DND-41 (cell line): ENCODE measurements around the gene EEA1.

Source experiments
- ATAC-seq: fragments of 200-7000 bp; cut with Tn5 transposase; 3 replicates; pipeline ENCODE4 v1.9.1; 2021; ENCODE audit warnings: low read depth; ENCODE audit not compliant: insufficient read depth
- DNase-seq: peaks from one replicate; pipeline ENCODE4 v3.0.0-alpha.2; 2020
- H2AFZ ChIP-seq: 2 replicates; pipeline ENCODE4 v1.6.0; 2012; ENCODE audit warnings: low read depth, low read length
- H3K27ac ChIP-seq: 2 replicates; pipeline ENCODE4 v1.5.1; 2012; ENCODE audit warnings: low read length, inconsistent platforms
- H3K27me3 ChIP-seq: fragments of 200-600 bp; sonication (generic); 2 replicates; pipeline ENCODE4 v1.6.0; 2012; ENCODE audit warnings: low read length, mild to moderate bottlenecking, inconsistent platforms; ENCODE audit not compliant: insufficient read depth, poor library complexity
- H3K36me3 ChIP-seq: 2 replicates; pipeline ENCODE4 v1.5.1; 2012; ENCODE audit warnings: low read length, inconsistent platforms; ENCODE audit not compliant: insufficient read depth
- H3K4me1 ChIP-seq: 2 replicates; pipeline ENCODE4 v1.5.1; 2012; ENCODE audit warnings: mild to moderate bottlenecking, low read length; ENCODE audit not compliant: insufficient read depth
- H3K4me2 ChIP-seq: 2 replicates; pipeline ENCODE4 v1.6.0; 2012; ENCODE audit warnings: mild to moderate bottlenecking, moderate library complexity, low read length, inconsistent platforms; ENCODE audit not compliant: insufficient read depth
- H3K4me3 ChIP-seq, 2 experiments: fragments of 200-600 bp in 1 of 2; shearing (Covaris generic) in 1 of 2; 2 replicates each; pipeline ENCODE4 v1.5.1; 2012 to 2016; ENCODE audit warnings: inconsistent platforms in 2 of 2, low read length in 2 of 2, mild to moderate bottlenecking in 2 of 2, low read depth in 1 of 2, moderate library complexity in 1 of 2
- H3K79me2 ChIP-seq: 2 replicates; pipeline ENCODE4 v1.6.0; 2012; ENCODE audit warnings: low read length, inconsistent platforms; ENCODE audit not compliant: insufficient read depth
- H3K9ac ChIP-seq: 2 replicates; pipeline ENCODE4 v1.6.0; 2012; ENCODE audit warnings: low read depth, mild to moderate bottlenecking, inconsistent platforms, low read length, moderate library complexity
- H3K9me3 ChIP-seq: 2 replicates; pipeline ENCODE4 v1.5.1; 2012; ENCODE audit warnings: low read length, moderate library complexity, mild to moderate bottlenecking, inconsistent platforms; ENCODE audit not compliant: insufficient read depth, severe bottlenecking
- H4K20me1 ChIP-seq: 2 replicates; pipeline ENCODE4 v1.6.0; 2012; ENCODE audit warnings: low read length; ENCODE audit not compliant: insufficient read depth
- EZH2 ChIP-seq: IDR thresholded peaks from 3 replicates; pipeline ENCODE4 v1.6.1; 2012; ENCODE audit warnings: borderline replicate concordance, low read depth, mild to moderate bottlenecking, moderate library complexity, low read length, inconsistent platforms; ENCODE audit not compliant: severe bottlenecking
- TF ChIP-seq, protein P1 (sequence below): IDR thresholded peaks from 2 replicates; pipeline ENCODE4 v1.5.1; 2012; ENCODE audit warnings: borderline replicate concordance, low read length, moderate library complexity, mild to moderate bottlenecking; ENCODE audit not compliant: poor library complexity, severe bottlenecking; ENCODE audit errors: extremely low read depth

The EEA1 gene

DNA sequence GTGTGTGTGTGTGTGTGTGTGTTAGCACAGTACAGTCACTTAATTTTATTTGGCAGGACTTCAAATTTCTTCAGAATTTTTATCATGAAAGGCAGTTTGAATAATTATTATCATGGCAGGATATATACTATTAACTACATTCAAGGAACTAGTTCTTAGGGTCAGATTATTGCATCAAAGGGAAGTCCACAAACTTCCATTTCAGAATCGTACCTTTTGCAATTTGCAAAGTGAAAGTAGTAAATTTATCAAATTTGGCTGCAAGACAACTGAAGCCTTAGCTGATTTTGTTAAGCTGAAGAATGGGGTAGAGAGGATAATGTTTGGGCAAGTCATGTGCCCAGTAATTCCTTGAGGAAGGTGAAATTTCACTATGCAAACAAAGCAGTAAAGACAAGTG, 158.1 kb downstream of the EEA1 start:
- Histone ChIP-seq H3K27me3 (no peaks in the 10 kb centered on the region), H4K20me1 (no peaks in the 10 kb centered on the region), H3K4me3 (no peak overlapping the region), H3K4me1 (peaks cover 12% of the 10 kb centered on the region), H3K9ac (no peak overlapping the region), H3K9me3 (no peaks in the 10 kb centered on the region), H3K79me2 (no peaks in the 10 kb centered on the region), H2AFZ (no peak overlapping the region), H3K36me3 (peaks cover 14% of the 10 kb centered on the region; the same call in 1 of the 2 replicates), H3K4me2 (no peak overlapping the region), H3K27ac (no peak overlapping the region)
- TF ChIP-seq, protein P1, sequence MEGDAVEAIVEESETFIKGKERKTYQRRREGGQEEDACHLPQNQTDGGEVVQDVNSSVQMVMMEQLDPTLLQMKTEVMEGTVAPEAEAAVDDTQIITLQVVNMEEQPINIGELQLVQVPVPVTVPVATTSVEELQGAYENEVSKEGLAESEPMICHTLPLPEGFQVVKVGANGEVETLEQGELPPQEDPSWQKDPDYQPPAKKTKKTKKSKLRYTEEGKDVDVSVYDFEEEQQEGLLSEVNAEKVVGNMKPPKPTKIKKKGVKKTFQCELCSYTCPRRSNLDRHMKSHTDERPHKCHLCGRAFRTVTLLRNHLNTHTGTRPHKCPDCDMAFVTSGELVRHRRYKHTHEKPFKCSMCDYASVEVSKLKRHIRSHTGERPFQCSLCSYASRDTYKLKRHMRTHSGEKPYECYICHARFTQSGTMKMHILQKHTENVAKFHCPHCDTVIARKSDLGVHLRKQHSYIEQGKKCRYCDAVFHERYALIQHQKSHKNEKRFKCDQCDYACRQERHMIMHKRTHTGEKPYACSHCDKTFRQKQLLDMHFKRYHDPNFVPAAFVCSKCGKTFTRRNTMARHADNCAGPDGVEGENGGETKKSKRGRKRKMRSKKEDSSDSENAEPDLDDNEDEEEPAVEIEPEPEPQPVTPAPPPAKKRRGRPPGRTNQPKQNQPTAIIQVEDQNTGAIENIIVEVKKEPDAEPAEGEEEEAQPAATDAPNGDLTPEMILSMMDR = no peak
- TF ChIP-seq EZH2 = no peak
- ATAC-seq (no peak), DNase-seq (no peak)

DNA sequence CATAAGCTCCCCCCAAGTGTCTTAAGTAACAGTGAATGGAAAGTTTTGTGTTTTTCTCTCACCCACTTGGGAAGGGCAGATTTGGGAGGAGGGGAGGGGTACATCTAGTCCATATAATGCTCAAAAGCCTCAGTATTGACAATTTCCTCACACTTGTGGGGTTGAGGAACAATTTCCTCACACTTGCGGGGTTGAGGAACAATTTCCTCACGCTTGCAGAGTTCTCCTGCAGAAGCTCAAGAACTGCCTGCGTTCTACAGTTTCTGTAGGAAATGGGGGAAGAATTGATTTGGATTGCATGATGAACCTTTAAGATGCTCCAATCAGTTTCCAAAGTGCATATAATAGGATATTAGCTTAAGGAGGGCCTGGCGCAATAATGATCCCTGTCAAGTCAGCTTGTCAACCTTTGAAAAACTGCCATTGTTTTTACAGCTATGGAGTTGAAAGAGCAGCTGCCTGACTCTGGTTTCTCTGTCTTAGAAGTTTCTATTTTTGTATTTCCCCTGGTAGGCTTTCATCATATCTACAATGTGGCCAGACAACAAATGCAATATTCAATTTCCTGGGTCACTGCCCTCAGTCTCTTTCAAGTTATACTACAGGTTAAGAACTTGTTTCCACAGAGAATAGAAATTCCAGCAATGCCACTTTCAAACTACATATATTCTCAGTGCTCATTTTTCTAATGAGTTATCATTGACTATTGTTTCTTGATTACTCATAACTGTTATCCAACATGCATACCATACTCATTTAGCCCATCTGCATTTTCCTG, 159.8 kb downstream of the EEA1 start:
- TF ChIP-seq EZH2 = no peak
- TF ChIP-seq, protein P1 = no peak
- no peak overlapping the region for H3K4me2 ChIP-seq

DNA sequence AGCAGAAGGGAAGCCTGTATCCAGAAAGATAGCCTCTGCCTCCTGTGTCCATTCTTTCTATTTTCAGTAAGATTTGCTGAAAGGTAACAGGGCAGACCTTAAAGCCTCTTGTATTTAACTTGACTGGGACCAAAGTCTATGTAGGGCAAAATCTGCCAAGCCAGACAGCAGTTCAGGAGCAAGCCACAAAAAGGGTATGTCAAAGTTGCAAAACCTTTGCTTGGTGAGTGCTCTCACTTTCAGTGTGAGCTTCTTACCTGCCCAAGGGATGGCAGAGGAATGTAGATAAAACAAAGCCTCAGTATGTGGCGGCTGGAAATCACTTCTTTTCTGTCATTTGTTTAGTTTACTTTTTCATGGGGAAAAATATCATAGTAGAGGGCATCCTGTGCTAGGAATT, 163.2 kb downstream of the EEA1 start:
- DNase-seq = no peak
- peaks cover 12% of the 10 kb centered on the region for H3K4me1 ChIP-seq

More for the DNA sequence above, 159.8 kb downstream of the EEA1 start:
- H3K4me1 ChIP-seq = peaks cover 12% of the 10 kb centered on the region
- H3K27ac ChIP-seq = peak overlapping the region; percentile 30
- DNase-seq = peak; percentile 14
- no peak overlapping the region for H3K4me3 ChIP-seq
- no peaks in the 10 kb centered on the region for H4K20me1 ChIP-seq
- H3K9me3 ChIP-seq = no peaks in the 10 kb centered on the region
- no peak overlapping the region for H3K9ac ChIP-seq
- peak; percentile 79 for ATAC-seq
- no peak overlapping the region for H2AFZ ChIP-seq
- H3K36me3 ChIP-seq = peaks cover 3% of the 10 kb centered on the region; the same call in 1 of the 2 replicates
- H3K27me3 ChIP-seq = no peaks in the 10 kb centered on the region
- no peaks in the 10 kb centered on the region for H3K79me2 ChIP-seq

More for the DNA sequence above, 163.2 kb downstream of the EEA1 start:
- Histone ChIP-seq H2AFZ (no peak overlapping the region), H3K4me3 (no peak overlapping the region), H3K27ac (no peak overlapping the region), H3K4me2 (no peak overlapping the region), H3K36me3 (no peaks in the 10 kb centered on the region), H3K9me3 (no peaks in the 10 kb centered on the region), H3K27me3 (no peaks in the 10 kb centered on the region), H3K9ac (no peak overlapping the region), H3K79me2 (no peaks in the 10 kb centered on the region), H4K20me1 (no peaks in the 10 kb centered on the region)
- TF ChIP-seq, protein P1 = no peak
- no peak for TF ChIP-seq EZH2
- no peak for ATAC-seq
